HUES64 (cell line): ENCODE data around the gene SHISA6.

Experiments used
- H3K27ac ChIP-seq: 2 replicates; pipeline ENCODE4 v1.7.0; 2013; ENCODE audit warnings: low read depth, low read length, inconsistent platforms
- H3K27me3 ChIP-seq: 2 replicates; pipeline ENCODE4 v1.6.1; 2013; ENCODE audit warnings: mild to moderate bottlenecking, low read length; ENCODE audit not compliant: insufficient read depth
- H3K36me3 ChIP-seq: 2 replicates; pipeline ENCODE4 v1.6.1; 2013; ENCODE audit warnings: mild to moderate bottlenecking, low read length; ENCODE audit not compliant: insufficient read depth
- H3K4me1 ChIP-seq: 2 replicates; pipeline ENCODE4 v1.6.1; 2013; ENCODE audit warnings: mild to moderate bottlenecking, low read length, moderate library complexity; ENCODE audit not compliant: insufficient read depth
- H3K4me3 ChIP-seq: 2 replicates; pipeline ENCODE4 v1.5.1; 2013; ENCODE audit warnings: mild to moderate bottlenecking, low read length, moderate library complexity
- H3K9ac ChIP-seq: 2 replicates; pipeline ENCODE4 v1.6.1; 2013; ENCODE audit warnings: mild to moderate bottlenecking, low read depth, low read length
- H3K9me3 ChIP-seq: 2 replicates; pipeline ENCODE4 v1.6.1; 2013; ENCODE audit warnings: low read depth, low read length; ENCODE audit not compliant: insufficient read depth
- WGBS: fragments of 150-250, 120-280 bp; methylation state at CpG from one replicate; pipeline ENCODE4 v1.1.7; 2013; ENCODE audit warnings: missing lambda C conversion rate; 5-methylcytosine and 5-hydroxymethylcytosine counted together

Gene SHISA6

DNA sequence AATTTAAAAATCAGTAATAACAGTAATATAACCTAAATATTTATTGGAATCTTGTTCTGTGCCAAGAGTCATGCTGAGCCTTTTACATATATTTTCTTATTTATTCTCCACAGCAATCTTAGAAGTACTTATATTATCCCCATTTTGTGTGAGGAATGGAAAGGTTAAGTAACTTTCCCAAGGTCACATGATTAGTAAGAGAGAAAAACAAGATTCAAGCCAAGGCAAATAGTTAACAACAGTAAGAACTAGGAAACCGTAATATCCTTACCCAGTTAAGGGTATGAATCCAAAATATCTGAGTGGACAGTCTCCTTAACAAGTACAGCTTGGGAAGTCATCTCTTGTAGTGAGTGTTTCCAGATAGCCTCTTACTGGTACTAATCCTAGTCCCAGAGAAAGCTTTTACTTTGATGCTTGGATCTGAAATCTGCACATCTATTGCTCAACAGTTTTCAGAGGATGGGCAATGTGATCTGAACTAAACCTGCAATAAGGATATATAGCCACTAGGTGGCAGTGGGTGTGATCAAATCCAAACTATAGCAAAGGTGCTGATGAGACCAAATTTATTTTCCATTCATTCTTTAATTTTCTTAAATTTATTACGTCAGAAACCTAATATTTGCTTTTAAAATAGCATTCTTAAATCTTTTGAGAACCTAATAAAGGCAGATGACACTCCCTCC is 23.3 kb downstream of the SHISA6 start:
- Histone ChIP-seq H3K27me3 (no peaks in the 10 kb centered on the region), H3K27ac (no peak overlapping the region), H3K36me3 (peaks cover 11% of the 10 kb centered on the region), H3K4me1 (no peaks in the 10 kb centered on the region), H3K4me3 (no peak overlapping the region), H3K9me3 (peaks cover 31% of the 10 kb centered on the region), H3K9ac (no peak overlapping the region)
- 91% methylated on average over 2 of the region's 2 CpGs for WGBS

DNA sequence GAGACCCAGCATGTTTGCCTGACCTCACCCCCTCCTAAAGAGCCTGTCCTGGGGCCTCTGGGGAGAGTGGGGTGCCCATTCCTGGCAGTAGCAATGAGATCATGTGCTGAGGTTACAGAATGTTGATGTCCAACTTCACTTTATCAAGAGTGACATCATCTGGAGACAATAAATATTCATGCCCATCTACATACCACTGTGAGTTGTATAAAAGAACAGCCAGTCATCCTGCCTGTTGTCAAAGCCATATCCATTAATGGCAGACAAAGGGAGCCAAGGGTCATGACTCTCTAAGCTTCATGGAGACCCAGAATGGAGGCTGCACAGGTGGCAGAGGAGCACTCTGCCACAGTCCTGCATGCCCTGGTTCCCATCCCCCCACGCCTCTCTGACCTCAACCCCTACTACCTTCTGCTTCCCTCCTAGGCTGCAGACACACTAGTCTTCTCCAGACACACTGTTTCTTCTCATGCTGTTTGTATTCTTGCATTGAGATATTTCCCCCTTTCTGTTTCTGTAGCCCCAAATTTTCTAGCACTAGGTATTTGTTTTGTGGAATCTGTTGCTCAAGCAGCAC is 27.1 kb downstream of the SHISA6 start:
- Histone ChIP-seq H3K27ac (no peak overlapping the region), H3K4me3 (no peak overlapping the region), H3K9ac (no peak overlapping the region), H3K4me1 (no peaks in the 10 kb centered on the region), H3K36me3 (peaks cover 11% of the 10 kb centered on the region), H3K27me3 (no peaks in the 10 kb centered on the region), H3K9me3 (peaks cover 18% of the 10 kb centered on the region)
- WGBS, result 87% methylated on average over 1 of the region's 1 CpG

DNA sequence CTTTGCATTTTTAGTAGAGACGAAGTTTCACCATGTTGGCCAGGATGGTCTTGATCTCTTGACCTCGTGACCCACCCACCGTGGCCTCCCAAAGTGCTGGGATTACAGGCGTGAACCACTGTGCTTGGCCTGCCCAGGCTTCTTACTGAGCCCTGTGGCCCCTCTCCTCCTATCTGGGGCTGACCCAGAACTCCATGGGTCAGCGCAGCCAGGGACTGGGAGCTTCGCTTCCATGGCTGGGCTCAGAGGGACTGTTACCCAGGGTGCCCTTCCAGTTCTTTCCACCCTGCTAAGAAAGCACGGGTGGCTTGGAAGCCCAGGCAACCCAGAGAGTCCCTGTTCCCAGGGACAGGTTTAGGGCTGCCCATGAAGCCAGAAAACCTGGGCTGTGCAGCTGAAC is 28.2 kb downstream of the SHISA6 start:
- no peaks in the 10 kb centered on the region for H3K4me1 ChIP-seq
- WGBS, result 94% methylated on average over 7 of the region's 7 CpGs
- H3K27me3 ChIP-seq, result no peaks in the 10 kb centered on the region
- no peak overlapping the region for H3K4me3 ChIP-seq
- H3K27ac ChIP-seq, result no peak overlapping the region
- no peak overlapping the region for H3K9ac ChIP-seq
- peaks cover 8% of the 10 kb centered on the region for H3K9me3 ChIP-seq
- peaks cover 2% of the 10 kb centered on the region; the same call in 1 of the 2 replicates for H3K36me3 ChIP-seq

DNA sequence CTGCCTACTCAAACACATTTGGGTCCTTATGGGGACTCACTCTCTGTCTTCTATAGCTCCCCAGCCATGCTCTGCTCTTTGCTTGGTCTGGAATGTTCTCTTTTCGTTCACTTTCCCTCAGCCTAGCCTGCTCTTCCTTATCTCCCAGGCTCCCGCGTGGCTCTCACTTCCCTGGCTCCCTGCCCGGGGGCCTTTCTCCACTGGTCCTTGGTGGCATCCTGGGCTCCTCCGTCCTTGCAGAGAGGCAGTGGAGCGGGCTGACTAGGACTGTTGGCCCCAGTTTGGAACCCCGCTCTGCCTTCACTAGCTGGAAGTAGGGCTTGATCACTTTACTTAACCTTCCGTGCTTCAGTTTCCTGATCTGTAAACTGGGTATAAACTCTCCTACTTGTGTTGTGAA is 31.2 kb downstream of the SHISA6 start:
- Histone ChIP-seq H3K27me3 (no peaks in the 10 kb centered on the region), H3K4me3 (no peak overlapping the region), H3K36me3 (no peaks in the 10 kb centered on the region), H3K9me3 (no peaks in the 10 kb centered on the region), H3K4me1 (no peaks in the 10 kb centered on the region), H3K27ac (no peak overlapping the region), H3K9ac (no peak overlapping the region)
- WGBS, result 92% methylated on average over 8 of the region's 8 CpGs

DNA sequence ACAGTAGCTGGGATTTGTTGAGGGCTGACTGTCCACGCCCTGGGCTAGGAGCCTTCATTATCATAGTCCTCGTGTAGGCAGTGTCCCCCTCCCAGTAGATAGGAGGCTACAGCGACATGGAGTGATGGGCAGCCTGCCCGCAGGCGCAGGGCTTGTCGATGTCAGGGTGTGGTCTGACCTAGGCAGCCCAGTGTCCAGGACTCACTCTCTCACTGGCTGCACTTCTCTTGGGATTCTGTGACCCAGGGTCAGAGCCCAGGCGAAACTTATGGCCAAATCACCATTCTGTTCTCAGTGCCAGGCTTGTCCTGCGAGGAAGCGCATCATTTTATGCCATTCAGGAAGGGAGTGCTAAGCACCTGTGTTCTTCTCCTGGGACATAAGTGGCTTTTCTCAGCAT is 32.6 kb downstream of the SHISA6 start:
- H3K9me3 ChIP-seq, result no peaks in the 10 kb centered on the region
- no peak overlapping the region for H3K27ac ChIP-seq
- 94% methylated on average over 9 of the region's 9 CpGs for WGBS
- H3K4me3 ChIP-seq, result no peak overlapping the region
- H3K36me3 ChIP-seq, result no peaks in the 10 kb centered on the region
- no peak overlapping the region for H3K9ac ChIP-seq
- H3K27me3 ChIP-seq, result no peaks in the 10 kb centered on the region
- no peaks in the 10 kb centered on the region for H3K4me1 ChIP-seq

DNA sequence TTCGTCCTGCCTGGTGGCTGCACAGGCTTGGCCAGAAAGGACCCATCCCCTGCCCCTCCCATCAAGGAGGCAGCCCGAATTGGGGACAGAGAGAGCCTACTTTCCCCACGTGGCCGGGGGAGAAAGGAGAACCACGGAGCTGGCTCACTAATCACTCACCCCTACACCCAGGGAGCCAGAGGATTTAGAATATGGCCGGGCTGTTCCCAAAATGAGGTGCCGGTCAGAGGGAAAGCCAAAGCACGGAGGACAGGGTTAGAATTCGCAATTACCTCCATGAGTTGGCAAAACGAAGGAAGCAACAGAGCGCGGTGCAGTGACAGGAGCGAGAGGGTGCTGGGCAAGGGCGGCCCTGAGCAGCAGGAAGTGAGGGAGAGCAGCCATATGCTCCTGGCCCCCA is 33.1 kb downstream of the SHISA6 start:
- no peaks in the 10 kb centered on the region for H3K9me3 ChIP-seq
- WGBS, result 94% methylated on average over 14 of the region's 14 CpGs
- no peak overlapping the region for H3K4me3 ChIP-seq
- no peaks in the 10 kb centered on the region for H3K4me1 ChIP-seq
- H3K27ac ChIP-seq, result no peak overlapping the region
- no peak overlapping the region for H3K9ac ChIP-seq
- H3K36me3 ChIP-seq, result no peaks in the 10 kb centered on the region
- H3K27me3 ChIP-seq, result no peaks in the 10 kb centered on the region

DNA sequence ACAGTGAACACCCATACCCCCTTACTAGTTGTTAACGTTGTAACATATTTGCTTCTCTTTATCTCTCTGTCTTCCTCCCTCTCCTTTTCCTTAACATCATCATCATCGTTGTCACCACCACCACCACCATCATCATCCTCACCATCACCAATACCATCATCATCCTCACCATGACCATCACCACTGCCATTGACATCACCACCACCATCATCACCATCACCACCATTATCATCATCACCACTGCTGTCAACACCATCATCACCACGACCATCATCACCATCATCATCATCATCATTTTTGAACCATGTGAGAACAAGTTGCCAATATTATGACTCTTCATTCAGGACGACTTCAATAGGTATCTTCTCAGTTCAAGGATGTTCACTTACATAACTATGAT is 35.5 kb downstream of the SHISA6 start:
- Histone ChIP-seq H3K27ac (no peak overlapping the region), H3K4me1 (no peaks in the 10 kb centered on the region; the same call in 1 of the 2 replicates), H3K9me3 (peaks cover 9% of the 10 kb centered on the region; the same call in 1 of the 2 replicates), H3K36me3 (no peaks in the 10 kb centered on the region), H3K4me3 (no peak overlapping the region), H3K9ac (no peak overlapping the region), H3K27me3 (no peaks in the 10 kb centered on the region)
- WGBS, result 95% methylated on average over 4 of the region's 4 CpGs

DNA sequence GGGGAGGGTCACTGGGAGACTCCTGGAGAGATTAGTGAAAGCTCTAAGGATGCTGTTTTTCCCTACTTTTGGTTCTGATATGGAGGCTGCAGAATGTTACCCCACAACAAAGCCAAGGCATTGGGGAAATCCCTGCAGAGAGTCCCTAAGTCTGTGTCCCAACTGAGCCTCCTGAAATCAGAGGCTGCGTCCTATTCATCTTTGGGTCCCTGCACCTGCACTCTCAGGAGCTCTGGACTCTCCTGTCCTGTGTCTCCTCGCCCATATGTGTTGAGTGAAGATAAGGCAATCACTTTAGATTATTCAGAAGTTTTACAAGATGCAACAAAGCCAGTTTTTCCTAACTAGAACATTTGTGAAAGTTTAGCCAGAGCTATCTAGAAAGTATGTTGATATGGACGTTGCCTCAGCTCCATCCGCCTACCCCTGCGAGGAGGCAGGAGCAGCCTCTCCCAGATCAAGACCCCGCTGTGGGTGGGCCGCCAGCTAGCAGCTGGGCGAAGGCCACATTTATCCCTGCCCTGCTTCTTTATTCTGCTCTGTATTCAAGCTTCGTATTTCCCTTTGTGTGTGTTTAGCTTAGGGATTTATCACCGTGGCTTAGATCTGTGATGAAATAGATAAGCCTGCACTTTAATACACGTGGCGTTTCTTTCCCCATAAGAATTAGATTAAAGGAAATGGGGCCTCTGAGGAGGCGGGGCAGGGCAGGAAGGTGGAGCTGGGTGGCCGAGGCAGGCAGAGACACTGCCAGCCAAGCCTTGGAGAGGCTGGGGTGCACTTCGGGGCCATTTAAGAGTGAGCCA is 37.4 kb downstream of the SHISA6 start:
- Histone ChIP-seq H3K9me3 (peaks cover 9% of the 10 kb centered on the region; the same call in 1 of the 2 replicates), H3K36me3 (no peaks in the 10 kb centered on the region), H3K4me3 (no peak overlapping the region), H3K27me3 (no peaks in the 10 kb centered on the region), H3K4me1 (no peaks in the 10 kb centered on the region; the same call in 1 of the 2 replicates), H3K27ac (no peak overlapping the region), H3K9ac (no peak overlapping the region)
- 84% methylated on average over 15 of the region's 15 CpGs for WGBS

DNA sequence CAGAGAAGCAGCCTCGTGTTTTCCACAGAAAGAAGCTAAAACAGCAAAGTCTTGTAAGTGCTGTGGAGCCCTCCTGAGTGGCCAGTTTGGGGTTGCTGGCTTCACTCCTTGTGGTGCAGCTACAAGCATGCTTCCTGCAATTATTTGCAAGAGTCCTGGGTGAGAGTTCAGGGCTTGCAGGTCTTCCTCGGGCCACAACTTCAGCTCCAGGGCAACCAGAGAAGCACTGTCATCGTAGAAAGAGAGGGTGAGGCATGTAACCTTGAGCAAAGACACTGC is 37.9 kb downstream of the SHISA6 start:
- H3K4me3 ChIP-seq, result no peak overlapping the region
- peaks cover 9% of the 10 kb centered on the region; the same call in 1 of the 2 replicates for H3K9me3 ChIP-seq
- H3K9ac ChIP-seq, result no peak overlapping the region
- H3K27me3 ChIP-seq, result no peaks in the 10 kb centered on the region
- no peaks in the 10 kb centered on the region; the same call in 1 of the 2 replicates for H3K4me1 ChIP-seq
- no peaks in the 10 kb centered on the region for H3K36me3 ChIP-seq
- no peak overlapping the region for H3K27ac ChIP-seq
- 89% methylated on average over 3 of the region's 3 CpGs for WGBS

DNA sequence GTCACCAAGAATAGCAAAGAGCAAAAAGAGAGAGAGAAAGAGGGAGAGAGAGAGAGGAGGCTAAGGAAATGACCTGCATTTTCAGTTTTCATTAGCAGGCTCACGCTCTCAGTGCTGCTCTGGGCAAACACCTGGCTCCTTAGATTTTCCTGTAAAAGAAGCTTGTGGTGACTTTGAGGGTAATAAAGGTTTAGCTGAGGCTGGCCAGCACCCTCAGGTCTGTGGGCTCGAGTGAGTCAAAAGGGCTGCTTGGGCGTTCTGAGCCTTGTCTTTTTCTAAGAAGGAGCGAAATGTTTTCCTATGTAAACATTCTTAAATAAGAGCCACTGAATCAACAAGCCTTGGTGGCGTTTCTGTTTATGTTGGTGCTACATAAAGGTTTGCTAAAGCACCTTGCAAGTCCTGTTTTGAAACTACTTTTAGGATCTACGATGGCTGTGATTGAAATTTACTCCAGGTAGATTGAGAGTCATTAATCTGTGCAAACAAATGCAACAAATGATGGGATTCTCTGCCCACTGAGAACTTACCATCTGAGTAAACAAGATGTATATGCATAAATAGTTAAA is 38.8 kb downstream of the SHISA6 start:
- Histone ChIP-seq H3K9ac (no peak overlapping the region), H3K27ac (no peak overlapping the region), H3K4me3 (no peak overlapping the region), H3K27me3 (no peaks in the 10 kb centered on the region), H3K9me3 (peaks cover 9% of the 10 kb centered on the region; the same call in 1 of the 2 replicates), H3K4me1 (no peaks in the 10 kb centered on the region; the same call in 1 of the 2 replicates), H3K36me3 (no peaks in the 10 kb centered on the region)
- 77% methylated on average over 6 of the region's 6 CpGs for WGBS

DNA sequence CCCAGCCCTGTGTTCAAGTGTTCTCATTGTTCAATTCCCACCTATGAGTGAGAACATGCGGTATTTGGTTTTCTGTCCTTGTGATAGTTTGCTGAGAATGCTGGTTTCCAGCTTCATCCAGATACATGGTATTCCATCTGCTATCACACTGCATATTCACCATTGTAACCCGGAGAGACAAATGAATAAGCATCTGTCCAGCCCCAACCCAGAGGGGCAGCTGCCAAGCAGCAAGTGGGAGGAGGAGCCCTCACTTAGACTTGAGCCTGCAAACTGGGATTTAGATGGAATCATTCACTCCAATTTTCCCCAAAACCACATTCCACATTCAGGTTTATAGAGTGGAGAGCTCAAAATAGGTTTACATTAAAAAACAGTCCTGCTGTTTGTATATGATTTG is 41.6 kb downstream of the SHISA6 start:
- no peak overlapping the region for H3K9ac ChIP-seq
- H3K4me1 ChIP-seq, result no peaks in the 10 kb centered on the region; the same call in 1 of the 2 replicates
- H3K27ac ChIP-seq, result no peak overlapping the region
- peaks cover 9% of the 10 kb centered on the region; the same call in 1 of the 2 replicates for H3K9me3 ChIP-seq
- no peaks in the 10 kb centered on the region for H3K27me3 ChIP-seq
- H3K4me3 ChIP-seq, result no peak overlapping the region
- no peaks in the 10 kb centered on the region for H3K36me3 ChIP-seq
- WGBS, result 100% methylated on average over 1 of the region's 2 CpGs
